Activated naive CD4-positive, alpha-beta T cell treated with anti-CD3 and anti-CD28 coated beads, Interleukin-2, amount 50 U/mL, for 24 hours (primary cell): Measurements from ENCODE around the gene SLC7A4.

Experiments used
- H3K27ac Mint-ChIP-seq: one replicate; pipeline ENCODE4 v1.8.0; 2021; ENCODE audit warnings: mild to moderate bottlenecking, mixed read lengths
- H3K27me3 Mint-ChIP-seq: one replicate; pipeline ENCODE4 v1.8.0; 2021; ENCODE audit warnings: mixed read lengths
- H3K36me3 Mint-ChIP-seq: one replicate; pipeline ENCODE4 v1.8.0; 2021; ENCODE audit warnings: mixed read lengths
- H3K4me1 Mint-ChIP-seq: one replicate; pipeline ENCODE4 v1.8.0; 2021; ENCODE audit warnings: mixed read lengths
- H3K4me3 Mint-ChIP-seq: one replicate; pipeline ENCODE4 v1.8.0; 2021; ENCODE audit warnings: mild to moderate bottlenecking, mixed read lengths
- H3K9me3 Mint-ChIP-seq: one replicate; pipeline ENCODE4 v1.8.0; 2021; ENCODE audit warnings: mixed read lengths

Gene SLC7A4

GRCh38 chr22:20991252-20992055, 40.9 kb downstream of the SLC7A4 start:
- Mint-ChIP-seq H3K4me1 (peaks cover 4% of the 10 kb centered on the region), H3K27me3 (no peaks in the 10 kb centered on the region), H3K27ac (no peak overlapping the region), H3K36me3 (peaks cover under 1% of the 10 kb centered on the region), H3K9me3 (no peaks in the 10 kb centered on the region), H3K4me3 (no peak overlapping the region)

GRCh38 chr22:20990184-20991180, 41.9 kb downstream of the SLC7A4 start:
- H3K36me3 Mint-ChIP-seq: peaks cover 3% of the 10 kb centered on the region
- H3K27me3 Mint-ChIP-seq: no peaks in the 10 kb centered on the region
- H3K9me3 Mint-ChIP-seq: no peaks in the 10 kb centered on the region
- H3K4me3 Mint-ChIP-seq: no peak overlapping the region
- peaks cover 4% of the 10 kb centered on the region for H3K4me1 Mint-ChIP-seq
- no peak overlapping the region for H3K27ac Mint-ChIP-seq

- peaks cover 4% of the 10 kb centered on the region for H3K4me1 Mint-ChIP-seq
- no peaks in the 10 kb centered on the region for H3K9me3 Mint-ChIP-seq
- H3K4me3 Mint-ChIP-seq: no peak overlapping the region
- no peak overlapping the region for H3K27ac Mint-ChIP-seq
- peaks cover 3% of the 10 kb centered on the region for H3K36me3 Mint-ChIP-seq
- no peaks in the 10 kb centered on the region for H3K27me3 Mint-ChIP-seq
Measured at GRCh38 chr22:20989323-20990138, 42.8 kb downstream of the SLC7A4 start.

GRCh38 chr22:20988573-20989322, 43.6 kb downstream of the SLC7A4 start:
- no peak overlapping the region for H3K27ac Mint-ChIP-seq

GRCh38 chr22:20987375-20987774, 45.0 kb downstream of the SLC7A4 start:
- H3K36me3 Mint-ChIP-seq: peaks cover 3% of the 10 kb centered on the region

More at GRCh38 chr22:20988573-20989322, 43.6 kb downstream of the SLC7A4 start:
- H3K9me3 Mint-ChIP-seq: no peaks in the 10 kb centered on the region
- H3K4me3 Mint-ChIP-seq: no peak overlapping the region
- no peaks in the 10 kb centered on the region for H3K27me3 Mint-ChIP-seq
- H3K36me3 Mint-ChIP-seq: peaks cover 3% of the 10 kb centered on the region
- peaks cover 9% of the 10 kb centered on the region for H3K4me1 Mint-ChIP-seq

GRCh38 chr22:20986365-20986764, 46.0 kb downstream of the SLC7A4 start:
- no peak overlapping the region for H3K27ac Mint-ChIP-seq
- peaks cover 23% of the 10 kb centered on the region for H3K4me1 Mint-ChIP-seq
- H3K27me3 Mint-ChIP-seq: no peaks in the 10 kb centered on the region
- H3K9me3 Mint-ChIP-seq: no peaks in the 10 kb centered on the region
- peaks cover 3% of the 10 kb centered on the region for H3K36me3 Mint-ChIP-seq
- H3K4me3 Mint-ChIP-seq: no peak overlapping the region

More at GRCh38 chr22:20987375-20987774, 45.0 kb downstream of the SLC7A4 start:
- no peak overlapping the region for H3K27ac Mint-ChIP-seq
- no peak overlapping the region for H3K4me3 Mint-ChIP-seq
- no peaks in the 10 kb centered on the region for H3K9me3 Mint-ChIP-seq
- H3K27me3 Mint-ChIP-seq: no peaks in the 10 kb centered on the region
- peaks cover 23% of the 10 kb centered on the region for H3K4me1 Mint-ChIP-seq

GRCh38 chr22:20985720-20986119, 46.6 kb downstream of the SLC7A4 start:
- Mint-ChIP-seq H3K9me3 (no peaks in the 10 kb centered on the region), H3K4me1 (peaks cover 28% of the 10 kb centered on the region), H3K36me3 (peaks cover 3% of the 10 kb centered on the region), H3K27me3 (no peaks in the 10 kb centered on the region), H3K4me3 (no peak overlapping the region), H3K27ac (no peak overlapping the region)

GRCh38 chr22:20983081-20983771, 49.1 kb downstream of the SLC7A4 start:
- Mint-ChIP-seq H3K9me3 (no peaks in the 10 kb centered on the region), H3K27me3 (no peaks in the 10 kb centered on the region), H3K4me3 (peak overlapping the region; percentile 98), H3K4me1 (peaks cover 43% of the 10 kb centered on the region), H3K27ac (peak overlapping the region; percentile 95), H3K36me3 (peaks cover 3% of the 10 kb centered on the region)

- peaks cover 3% of the 10 kb centered on the region for H3K36me3 Mint-ChIP-seq
- H3K27me3 Mint-ChIP-seq: no peaks in the 10 kb centered on the region
- H3K9me3 Mint-ChIP-seq: no peaks in the 10 kb centered on the region
- peak overlapping the region; percentile 95 for H3K27ac Mint-ChIP-seq
- peaks cover 43% of the 10 kb centered on the region for H3K4me1 Mint-ChIP-seq
- H3K4me3 Mint-ChIP-seq: peak overlapping the region; percentile 98
Measured at GRCh38 chr22:20982563-20982882, 49.8 kb downstream of the SLC7A4 start.

GRCh38 chr22:20981787-20982562, 50.4 kb downstream of the SLC7A4 start, which contains the start of gene LZTR1:
LZTR1 (plus strand) TSS chr22:20982297; CDS start chr22:20982372, 75 bp downstream.
- Mint-ChIP-seq H3K9me3 (no peaks in the 10 kb centered on the region), H3K27ac (peak within 1 kb of the TSS; percentile 95), H3K4me3 (peak within 1 kb of the TSS; percentile 98), H3K4me1 (peaks cover 43% of the 10 kb centered on the region), H3K36me3 (peaks cover 3% of the 10 kb centered on the region), H3K27me3 (no peaks in the 10 kb centered on the region)

- peak overlapping the region; percentile 95 for H3K27ac Mint-ChIP-seq
- no peaks in the 10 kb centered on the region for H3K36me3 Mint-ChIP-seq
- H3K4me1 Mint-ChIP-seq: peaks cover 43% of the 10 kb centered on the region
- H3K4me3 Mint-ChIP-seq: peak overlapping the region; percentile 98
- no peaks in the 10 kb centered on the region for H3K9me3 Mint-ChIP-seq
- H3K27me3 Mint-ChIP-seq: no peaks in the 10 kb centered on the region
Measured at GRCh38 chr22:20980938-20981722, 51.2 kb downstream of the SLC7A4 start.

- Mint-ChIP-seq H3K9me3 (no peaks in the 10 kb centered on the region), H3K27ac (peak overlapping the region; percentile 95), H3K36me3 (no peaks in the 10 kb centered on the region), H3K4me1 (peaks cover 43% of the 10 kb centered on the region), H3K27me3 (no peaks in the 10 kb centered on the region), H3K4me3 (peak overlapping the region; percentile 98)
Measured at GRCh38 chr22:20980523-20980922, 51.8 kb downstream of the SLC7A4 start.

GRCh38 chr22:20979940-20980453, 52.4 kb downstream of the SLC7A4 start:
- Mint-ChIP-seq H3K27ac (no peak overlapping the region), H3K9me3 (no peaks in the 10 kb centered on the region), H3K4me1 (peaks cover 43% of the 10 kb centered on the region), H3K27me3 (no peaks in the 10 kb centered on the region), H3K4me3 (peak overlapping the region; percentile 8), H3K36me3 (no peaks in the 10 kb centered on the region)
